Memory B cell (primary cell): ENCODE data around the gene ALG14.
"Not testable (repeated sequence)": the region's sequence is repeated elsewhere in the genome, so short reads cannot be mapped to it uniquely, and the experiment has no call there.

Experiments
- ATAC-seq: fragments of 150-1000 bp; cut with Tn5 transposase; 2 replicates; pipeline ENCODE4 v1.10.0; 2021; ENCODE audit warnings: low read depth, mild to moderate bottlenecking, moderate library complexity
- DNase-seq, 2 donors: peaks; one replicate each; pipeline ENCODE4 v3.0.0; 2022; ENCODE audit warnings: low spot score in 2 of 2
- H3K27ac Mint-ChIP-seq: one replicate; pipeline ENCODE4 v1.8.0; 2022; ENCODE audit warnings: mild to moderate bottlenecking, moderate library complexity, mixed read lengths
- H3K27me3 Mint-ChIP-seq: one replicate; pipeline ENCODE4 v1.8.0; 2022; ENCODE audit warnings: mixed read lengths
- H3K36me3 Mint-ChIP-seq: one replicate; pipeline ENCODE4 v1.8.0; 2022; ENCODE audit warnings: mild to moderate bottlenecking, mixed read lengths
- H3K4me1 Mint-ChIP-seq: one replicate; pipeline ENCODE4 v1.8.0; 2022; ENCODE audit warnings: mixed read lengths
- H3K4me3 Mint-ChIP-seq: one replicate; pipeline ENCODE4 v1.8.0; 2022; ENCODE audit warnings: mild to moderate bottlenecking, moderate library complexity, mixed read lengths
- H3K9me3 Mint-ChIP-seq: one replicate; pipeline ENCODE4 v1.8.0; 2022; ENCODE audit warnings: mixed read lengths

The ALG14 gene

DNA sequence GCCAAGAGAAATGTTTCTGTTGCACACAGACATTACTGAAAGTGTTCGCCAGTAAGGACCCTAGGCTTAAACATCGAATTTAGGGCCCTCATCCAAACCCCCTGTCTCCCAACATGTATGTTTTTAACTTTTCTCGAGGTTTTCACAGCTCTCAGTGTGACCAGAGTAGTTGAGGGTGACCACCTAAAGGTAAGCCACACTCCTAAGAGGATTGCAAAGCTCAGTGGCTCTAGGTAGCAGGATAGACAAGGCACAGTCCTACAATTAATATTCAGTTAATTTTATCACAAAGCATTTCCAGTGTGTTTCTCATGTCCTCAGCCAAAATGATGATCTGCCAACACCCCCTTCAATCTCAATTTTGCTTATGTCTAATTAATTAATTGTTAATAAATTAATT is 695 bp upstream of the ALG14 start:
- Mint-ChIP-seq H3K36me3 (peaks cover 8% of the 10 kb centered on the region), H3K27ac (peak overlapping the region; percentile 94), H3K27me3 (no peaks in the 10 kb centered on the region), H3K9me3 (no peaks in the 10 kb centered on the region), H3K4me3 (peak overlapping the region; percentile 97), H3K4me1 (peaks cover 9% of the 10 kb centered on the region)
- no peak for DNase-seq
- no peak for ATAC-seq

DNA sequence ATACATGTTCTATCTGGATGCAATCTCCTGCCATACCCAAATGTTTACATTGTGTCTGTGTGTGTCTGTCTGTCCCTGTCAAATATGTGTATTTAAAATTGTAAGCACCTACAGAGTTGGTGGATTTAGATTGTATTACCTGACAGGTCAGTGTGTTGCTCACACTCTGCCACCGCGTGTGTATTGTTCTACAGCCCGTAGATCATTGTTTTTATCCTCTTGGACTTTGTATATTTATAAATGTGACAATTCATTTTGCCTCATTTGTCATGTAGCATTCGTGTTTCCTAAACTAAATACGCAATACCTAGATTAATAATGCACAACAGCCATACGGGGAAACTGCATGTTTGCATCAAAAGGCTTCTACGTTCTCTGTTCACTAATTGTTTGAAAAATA is 634 bp downstream of the ALG14 start:
- H3K27ac Mint-ChIP-seq = peak overlapping the region; percentile 94
- H3K9me3 Mint-ChIP-seq = no peaks in the 10 kb centered on the region
- peaks cover 9% of the 10 kb centered on the region for H3K4me1 Mint-ChIP-seq
- peaks cover 14% of the 10 kb centered on the region for H3K36me3 Mint-ChIP-seq
- H3K4me3 Mint-ChIP-seq = peak overlapping the region; percentile 97
- H3K27me3 Mint-ChIP-seq = no peaks in the 10 kb centered on the region
- ATAC-seq = no peak
- no peak for DNase-seq

DNA sequence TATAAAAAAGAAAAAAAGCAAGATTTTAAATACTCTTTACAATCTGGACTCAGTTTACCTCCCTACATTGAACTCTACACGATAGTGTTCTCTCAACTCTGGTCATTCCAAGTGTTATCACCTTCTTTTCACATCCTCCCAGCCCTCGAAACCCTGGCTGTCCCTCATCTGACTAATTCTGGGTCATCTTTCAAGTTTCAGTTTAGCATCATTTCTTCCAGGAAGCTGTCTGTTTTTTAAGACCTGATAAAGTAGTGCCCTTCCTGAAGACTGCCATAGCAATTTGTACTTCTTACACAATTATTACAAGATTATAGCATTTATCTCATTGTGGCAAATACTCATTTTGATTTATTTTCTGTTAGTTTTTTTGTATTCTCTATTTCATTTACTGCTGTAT is 1.2 kb downstream of the ALG14 start:
- Mint-ChIP-seq H3K27me3 (no peaks in the 10 kb centered on the region), H3K36me3 (peaks cover 14% of the 10 kb centered on the region), H3K4me3 (no peak overlapping the region), H3K4me1 (peaks cover 9% of the 10 kb centered on the region), H3K27ac (peak overlapping the region; percentile 94), H3K9me3 (no peaks in the 10 kb centered on the region)
- ATAC-seq (no peak), DNase-seq (no peak)

DNA sequence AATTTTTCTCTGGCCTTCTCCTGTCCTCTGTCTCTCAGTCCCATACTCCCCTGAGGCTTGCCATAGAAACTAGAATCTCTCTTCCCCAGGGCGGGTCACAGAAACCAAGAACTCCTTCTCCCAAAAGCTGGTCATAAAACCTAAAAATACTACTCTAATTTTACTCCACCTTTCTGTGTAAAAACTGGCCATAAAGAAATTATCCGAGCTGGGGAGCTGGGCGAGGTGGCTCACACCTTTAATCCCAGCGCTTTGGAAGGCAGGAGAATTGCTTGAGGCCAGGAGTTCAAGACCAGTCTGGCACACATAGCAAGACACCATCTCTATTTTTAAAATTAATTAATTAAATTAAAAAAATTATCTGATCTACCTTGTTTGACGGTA is 3.0 kb downstream of the ALG14 start:
- no peak for DNase-seq
- H3K9me3 Mint-ChIP-seq = no peaks in the 10 kb centered on the region
- H3K4me1 Mint-ChIP-seq = peaks cover 12% of the 10 kb centered on the region
- H3K36me3 Mint-ChIP-seq = peaks cover 19% of the 10 kb centered on the region
- H3K27ac Mint-ChIP-seq = no peak overlapping the region
- no peaks in the 10 kb centered on the region for H3K27me3 Mint-ChIP-seq
- no peak overlapping the region for H3K4me3 Mint-ChIP-seq
- no peak for ATAC-seq

DNA sequence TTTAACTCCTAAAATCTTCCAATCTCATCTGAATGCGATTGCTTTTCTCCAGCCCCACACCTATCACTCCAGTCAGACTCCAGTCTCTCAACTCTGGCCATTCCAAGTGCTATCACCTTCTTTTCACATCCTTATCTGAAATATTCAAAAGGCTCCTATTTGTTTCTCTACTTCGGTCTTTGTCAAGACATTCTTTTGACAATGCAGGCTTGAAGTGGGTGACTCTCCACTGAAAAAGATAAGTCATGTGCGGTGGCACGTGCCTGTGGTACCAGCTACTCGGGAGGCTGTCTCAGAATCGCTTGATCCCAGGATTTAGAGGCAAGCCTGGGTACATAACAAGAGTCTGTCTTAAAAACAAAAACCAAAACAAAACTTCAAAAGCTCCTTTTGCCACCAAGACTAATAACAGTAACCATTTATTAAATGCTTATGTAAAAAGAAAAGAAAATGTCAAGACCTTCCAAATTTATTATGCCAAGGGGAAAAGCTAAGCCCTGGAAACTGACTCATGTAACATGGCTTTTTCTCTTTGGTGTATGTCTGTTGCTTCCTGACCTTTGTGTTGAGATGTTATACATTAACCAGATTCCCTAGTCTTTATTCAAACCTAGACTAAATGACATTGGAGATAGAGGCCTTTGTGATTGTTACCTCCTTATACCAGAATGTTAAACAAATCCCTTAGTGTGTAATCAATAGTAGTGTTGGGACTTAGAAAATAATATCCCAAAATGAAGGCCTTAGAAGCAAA is 3.6 kb downstream of the ALG14 start:
- DNase-seq (no peak), ATAC-seq (no peak)
- Mint-ChIP-seq H3K27me3 (no peaks in the 10 kb centered on the region), H3K9me3 (no peaks in the 10 kb centered on the region), H3K4me3 (no peak overlapping the region), H3K4me1 (peaks cover 12% of the 10 kb centered on the region), H3K27ac (no peak overlapping the region), H3K36me3 (peaks cover 22% of the 10 kb centered on the region)

DNA sequence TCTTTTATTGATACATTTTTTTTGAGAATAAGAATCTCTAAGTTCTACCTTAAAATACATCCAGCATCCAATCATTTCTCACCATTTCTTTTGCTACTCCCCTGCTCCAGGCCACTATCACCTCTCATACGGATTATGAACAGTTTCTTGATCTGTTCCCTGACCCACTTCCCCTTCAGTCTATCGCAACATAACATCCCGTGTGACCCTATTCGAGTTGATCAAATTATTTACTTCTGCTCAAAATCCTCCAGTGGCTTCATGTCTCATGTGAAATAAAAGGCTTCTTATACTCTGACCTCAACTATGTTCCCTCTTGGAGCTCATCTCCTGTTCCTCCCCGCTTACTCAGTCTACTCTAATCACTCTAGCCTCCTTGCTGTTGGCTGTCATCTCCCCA is 5.2 kb downstream of the ALG14 start:
- no peak overlapping the region for H3K27ac Mint-ChIP-seq

DNA sequence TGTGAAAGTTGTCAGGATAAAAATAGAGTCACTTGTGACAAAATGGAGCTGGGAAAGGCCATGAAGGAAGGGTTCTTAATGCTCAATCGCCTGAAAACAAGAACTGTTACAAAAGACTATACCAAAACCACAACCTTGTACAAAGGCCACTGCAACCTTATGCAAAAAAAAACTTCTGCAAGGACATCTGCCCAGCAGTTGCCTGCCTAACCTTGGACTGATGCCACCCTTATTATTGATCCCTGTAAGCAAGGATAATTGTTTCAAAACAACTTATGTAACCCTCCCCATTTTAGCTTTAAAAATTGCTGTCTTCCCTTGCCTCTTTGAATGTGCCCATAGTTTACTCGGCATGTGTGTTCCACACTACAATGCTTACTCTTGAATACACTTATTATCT is 5.7 kb downstream of the ALG14 start:
- H3K9me3 Mint-ChIP-seq = no peaks in the 10 kb centered on the region
- H3K36me3 Mint-ChIP-seq = peaks cover 39% of the 10 kb centered on the region
- H3K4me1 Mint-ChIP-seq = peaks cover 11% of the 10 kb centered on the region
- no peak overlapping the region for H3K27ac Mint-ChIP-seq
- no peaks in the 10 kb centered on the region for H3K27me3 Mint-ChIP-seq
- DNase-seq (no peak), ATAC-seq (no peak)
- H3K4me3 Mint-ChIP-seq = no peak overlapping the region

More for the DNA sequence above, 5.2 kb downstream of the ALG14 start:
- no peak for DNase-seq
- Mint-ChIP-seq H3K27me3 (no peaks in the 10 kb centered on the region), H3K4me1 (peaks cover 12% of the 10 kb centered on the region), H3K9me3 (no peaks in the 10 kb centered on the region), H3K4me3 (no peak overlapping the region), H3K36me3 (peaks cover 37% of the 10 kb centered on the region)
- ATAC-seq = no peak

DNA sequence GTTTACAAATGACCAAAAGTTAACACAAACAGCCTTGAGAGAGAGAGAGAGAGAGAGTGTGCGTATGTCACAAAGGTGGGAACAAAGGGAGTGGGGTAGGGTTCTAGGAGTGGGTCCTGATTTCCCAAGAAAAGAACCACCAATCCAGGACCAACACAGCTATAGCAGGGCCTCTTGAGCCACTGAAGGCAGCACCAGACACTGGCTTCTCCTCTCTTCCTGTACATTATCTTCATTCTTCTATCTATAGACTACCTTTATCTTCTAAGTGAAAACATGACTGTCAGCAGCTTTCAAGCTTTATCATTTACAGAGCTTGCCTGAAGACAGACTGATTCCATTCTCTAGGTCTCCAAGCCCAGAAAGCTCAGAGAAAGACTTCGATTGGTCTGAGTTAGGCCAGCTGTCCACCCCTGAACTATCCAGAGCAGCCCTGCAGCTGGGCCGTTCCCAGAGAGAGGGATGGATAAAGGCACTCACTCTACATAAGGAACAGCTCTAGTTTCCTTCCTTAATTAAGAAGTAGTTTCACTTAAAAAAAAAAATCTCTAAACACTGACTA is 11.2 kb downstream of the ALG14 start:
- Mint-ChIP-seq H3K27me3 (no peaks in the 10 kb centered on the region), H3K27ac (peak overlapping the region; percentile 83), H3K9me3 (no peaks in the 10 kb centered on the region), H3K4me1 (peaks cover 3% of the 10 kb centered on the region), H3K4me3 (no peak overlapping the region), H3K36me3 (peaks cover 27% of the 10 kb centered on the region)
- DNase-seq = no peak
- ATAC-seq = no peak

DNA sequence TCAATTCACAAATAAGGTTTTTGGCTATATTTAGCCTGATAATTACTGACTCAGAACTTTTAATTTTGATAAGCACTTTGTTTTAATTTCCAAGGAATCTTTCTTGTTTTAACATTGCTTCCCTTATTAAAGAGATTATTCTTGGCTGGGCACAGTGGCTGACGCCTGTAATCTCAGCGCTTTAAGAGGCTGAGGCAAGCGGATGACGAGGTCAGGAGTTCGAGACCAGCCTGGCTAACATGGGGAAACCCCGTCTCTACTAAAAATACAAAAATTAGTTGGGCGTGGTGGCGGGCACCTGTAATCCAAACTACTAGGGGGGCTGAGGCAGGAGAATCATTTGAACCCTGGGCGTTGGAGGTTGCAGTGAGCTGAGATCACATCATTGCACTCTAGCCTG is 13.8 kb downstream of the ALG14 start:
- Mint-ChIP-seq H3K27ac (no peak overlapping the region), H3K4me3 (no peak overlapping the region), H3K36me3 (peaks cover 18% of the 10 kb centered on the region), H3K4me1 (no peaks in the 10 kb centered on the region), H3K9me3 (no peaks in the 10 kb centered on the region), H3K27me3 (no peaks in the 10 kb centered on the region)
- DNase-seq (no peak), ATAC-seq (no peak)

DNA sequence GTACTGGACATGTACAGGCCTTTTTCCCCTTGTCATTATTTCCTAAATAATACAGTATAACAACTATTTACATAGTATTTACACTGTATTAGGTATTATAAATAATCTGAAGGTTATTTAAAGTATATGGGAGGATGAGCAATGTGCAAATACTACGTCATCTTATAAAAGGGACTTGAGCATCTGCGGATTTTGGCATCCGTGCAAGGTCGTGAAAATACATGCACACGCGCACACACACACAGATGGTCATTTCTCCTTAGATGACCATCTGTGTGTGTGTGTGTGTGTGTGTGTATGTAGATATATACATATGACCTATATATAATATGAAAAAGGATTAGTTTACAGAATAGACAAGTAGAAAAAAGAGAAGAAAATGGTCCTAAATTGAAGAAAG is 15.4 kb downstream of the ALG14 start:
- no peak for DNase-seq
- no peaks in the 10 kb centered on the region for H3K9me3 Mint-ChIP-seq
- no peaks in the 10 kb centered on the region for H3K27me3 Mint-ChIP-seq
- peaks cover 3% of the 10 kb centered on the region for H3K36me3 Mint-ChIP-seq
- no peak overlapping the region for H3K4me3 Mint-ChIP-seq
- H3K4me1 Mint-ChIP-seq = no peaks in the 10 kb centered on the region
- ATAC-seq = no peak
- no peak overlapping the region for H3K27ac Mint-ChIP-seq

DNA sequence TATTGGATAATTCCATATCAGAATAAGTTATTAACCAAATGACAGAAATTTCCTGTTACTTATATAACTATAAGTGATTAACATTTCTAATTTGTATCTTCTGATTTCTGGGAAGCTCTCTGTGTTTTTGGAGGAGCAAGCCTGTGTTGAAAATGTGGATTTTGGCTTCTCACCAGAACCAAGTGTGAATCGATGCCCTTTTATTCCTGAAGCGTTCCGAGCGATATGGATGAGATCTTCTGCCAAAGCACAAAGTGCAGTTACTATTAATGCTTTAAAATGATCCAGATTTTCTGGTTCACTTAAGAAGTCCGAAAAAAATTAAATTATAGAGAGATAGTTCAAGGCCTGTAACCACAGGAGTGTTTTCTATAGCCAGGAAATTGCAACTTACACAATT is 22.8 kb downstream of the ALG14 start:
- ATAC-seq = no peak
- H3K9me3 Mint-ChIP-seq = no peaks in the 10 kb centered on the region
- H3K27me3 Mint-ChIP-seq = no peaks in the 10 kb centered on the region

DNA sequence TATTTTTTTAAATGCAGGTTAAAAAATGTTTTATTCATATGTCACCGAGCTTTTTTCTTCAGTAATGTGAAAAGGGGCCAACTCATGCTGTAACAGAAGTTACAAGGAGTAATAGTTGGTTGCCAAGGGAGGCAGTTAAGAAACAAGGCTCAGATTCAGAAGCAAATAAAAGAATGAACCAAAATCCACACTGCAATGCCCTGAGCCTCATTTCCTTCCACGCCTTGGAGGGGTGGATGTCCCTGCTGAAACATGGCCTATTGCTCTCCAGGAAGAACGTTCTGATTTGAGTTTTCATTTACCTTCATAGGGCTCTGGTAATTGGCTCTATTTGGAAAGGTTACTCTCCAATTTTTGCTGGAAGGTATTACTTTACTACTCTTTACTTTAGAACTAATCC is 24.4 kb downstream of the ALG14 start:
- H3K4me1 Mint-ChIP-seq = no peaks in the 10 kb centered on the region
- no peaks in the 10 kb centered on the region for H3K27me3 Mint-ChIP-seq
- H3K4me3 Mint-ChIP-seq = no peak overlapping the region
- ATAC-seq = no peak
- DNase-seq = no peak
- no peaks in the 10 kb centered on the region for H3K9me3 Mint-ChIP-seq
- no peaks in the 10 kb centered on the region for H3K36me3 Mint-ChIP-seq
- H3K27ac Mint-ChIP-seq = no peak overlapping the region

More for the DNA sequence above, 22.8 kb downstream of the ALG14 start:
- no peaks in the 10 kb centered on the region for H3K4me1 Mint-ChIP-seq
- DNase-seq = no peak
- no peak overlapping the region for H3K27ac Mint-ChIP-seq
- no peak overlapping the region for H3K4me3 Mint-ChIP-seq
- no peaks in the 10 kb centered on the region for H3K36me3 Mint-ChIP-seq

DNA sequence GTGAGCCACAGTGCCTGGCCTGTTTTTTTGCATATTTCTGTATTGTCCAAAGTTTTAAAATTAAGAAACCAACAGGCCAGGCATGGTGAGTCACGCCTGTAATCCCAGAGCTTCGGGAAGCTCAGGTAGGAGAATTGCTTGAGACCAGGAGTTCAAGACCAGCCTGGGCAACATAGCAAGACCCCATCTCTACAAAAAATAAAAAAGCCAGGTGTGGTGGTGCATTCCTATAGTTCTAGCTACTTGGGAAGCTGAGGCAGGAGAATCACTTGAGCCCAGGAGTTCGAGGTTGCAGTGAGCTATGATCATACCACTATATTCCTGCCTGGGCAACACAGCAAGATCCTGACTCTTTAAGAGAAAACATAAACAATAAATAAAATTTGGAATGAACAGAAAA is 25.1 kb downstream of the ALG14 start:
- H3K4me3 Mint-ChIP-seq, H3K36me3 Mint-ChIP-seq, H3K4me1 Mint-ChIP-seq, ATAC-seq, H3K27me3 Mint-ChIP-seq, H3K9me3 Mint-ChIP-seq, H3K27ac Mint-ChIP-seq, DNase-seq: not testable (repeated sequence)

DNA sequence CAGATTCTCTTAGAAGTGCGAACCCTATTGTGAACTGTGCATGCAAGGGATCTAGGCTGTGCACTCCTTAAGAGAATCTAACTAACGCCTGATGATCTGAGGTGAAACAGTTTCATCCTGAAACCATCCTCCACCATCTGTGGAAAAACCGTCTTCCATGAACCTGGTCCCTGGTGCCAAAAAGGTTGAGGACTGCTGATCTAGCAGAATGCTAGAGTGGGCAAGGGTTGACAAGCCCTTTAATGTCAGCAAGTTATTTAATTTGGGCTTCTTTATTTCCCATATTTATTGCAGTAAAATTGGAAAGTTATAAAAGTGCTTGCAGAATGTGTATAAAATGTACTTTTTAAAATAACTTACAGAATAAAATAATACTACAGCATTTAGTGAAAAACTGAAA is 26.4 kb downstream of the ALG14 start:
- no peak for ATAC-seq
- Mint-ChIP-seq H3K27me3 (no peaks in the 10 kb centered on the region), H3K9me3 (no peaks in the 10 kb centered on the region), H3K36me3 (no peaks in the 10 kb centered on the region), H3K27ac (no peak overlapping the region), H3K4me3 (no peak overlapping the region), H3K4me1 (no peaks in the 10 kb centered on the region)
- no peak for DNase-seq
